ENCODE results near the gene GRM4.

GRM4 gene

GRCh38 chr6:34130862-34131261 is 15.0 kb downstream of the GRM4 start:
- Histone ChIP-seq H3K27ac (ENCODE audit: low read depth, low read length) (no peak overlapping the region), H3K4me2 (ENCODE audit: low read depth, low read length, poor library complexity, severe bottlenecking) (no peak overlapping the region)

GRCh38 chr6:34129753-34130152 is 16.1 kb downstream of the GRM4 start:
- TF ChIP-seq CTCF (IDR thresholded peaks at IDR 0.05; ENCODE audit: insufficient read depth, low read length, poor library complexity, severe bottlenecking): no peak
- TF ChIP-seq EZH2phosphoT487 (conservative IDR thresholded peaks at IDR 0.05; ENCODE audit: low read length): no peak
- Histone ChIP-seq H3K27me3 (ENCODE audit: low read length) (no peaks in the 10 kb centered on the region), H3K9ac (ENCODE audit: low read length) (no peak overlapping the region)

More at GRCh38 chr6:34130862-34131261, 15.0 kb downstream of the GRM4 start:
- no peaks in the 10 kb centered on the region for H3K79me2 ChIP-seq (ENCODE audit: insufficient read depth, low read length)
- no peaks in the 10 kb centered on the region for H3F3A ChIP-seq (ENCODE audit: insufficient read depth)
- no peak overlapping the region for H3K9ac ChIP-seq (ENCODE audit: low read length)
- H3K9me3 ChIP-seq (ENCODE audit: insufficient read depth, low read length): no peaks in the 10 kb centered on the region
- H4K20me1 ChIP-seq (ENCODE audit: low read depth, low read length): no peaks in the 10 kb centered on the region
- no peaks in the 10 kb centered on the region for H3K36me3 ChIP-seq (ENCODE audit: low read length)
- TF ChIP-seq EZH2phosphoT487 (conservative IDR thresholded peaks at IDR 0.05; ENCODE audit: low read length): no peak
- no peak for TF ChIP-seq CTCF (IDR thresholded peaks at IDR 0.05; ENCODE audit: insufficient read depth, low read length, poor library complexity, severe bottlenecking)
- no peaks in the 10 kb centered on the region for H3K9me2 ChIP-seq (replicated peaks; ENCODE audit: insufficient read depth, low read length)
- H3K4me3 ChIP-seq (ENCODE audit: insufficient read depth, low read length, poor library complexity, severe bottlenecking): no peak overlapping the region
- H3K27me3 ChIP-seq (ENCODE audit: low read length): no peaks in the 10 kb centered on the region
- no peak overlapping the region for H2AFZ ChIP-seq (ENCODE audit: low read depth, low read length, severe bottlenecking)

GRCh38 chr6:34128045-34128444 is 17.8 kb downstream of the GRM4 start:
- no peaks in the 10 kb centered on the region for H3K27me3 ChIP-seq (ENCODE audit: low read length)
- no peaks in the 10 kb centered on the region for H3K36me3 ChIP-seq (ENCODE audit: low read length)
- no peak overlapping the region for H3K27ac ChIP-seq (ENCODE audit: low read depth, low read length)
- H2AFZ ChIP-seq (ENCODE audit: low read depth, low read length, severe bottlenecking): no peak overlapping the region
- H3K4me2 ChIP-seq (ENCODE audit: low read depth, low read length, poor library complexity, severe bottlenecking): no peak overlapping the region
- no peak for TF ChIP-seq CTCF (IDR thresholded peaks at IDR 0.05; ENCODE audit: insufficient read depth, low read length, poor library complexity, severe bottlenecking)
- no peak for TF ChIP-seq EZH2phosphoT487 (conservative IDR thresholded peaks at IDR 0.05; ENCODE audit: low read length)
- H3F3A ChIP-seq (ENCODE audit: insufficient read depth): no peaks in the 10 kb centered on the region
- no peak overlapping the region for H3K4me3 ChIP-seq (ENCODE audit: insufficient read depth, low read length, poor library complexity, severe bottlenecking)
- H3K9ac ChIP-seq (ENCODE audit: low read length): no peak overlapping the region
- no peaks in the 10 kb centered on the region for H3K79me2 ChIP-seq (ENCODE audit: insufficient read depth, low read length)
- no peaks in the 10 kb centered on the region for H3K9me2 ChIP-seq (replicated peaks; ENCODE audit: insufficient read depth, low read length)
- no peaks in the 10 kb centered on the region for H3K9me3 ChIP-seq (ENCODE audit: insufficient read depth, low read length)
- no peaks in the 10 kb centered on the region for H4K20me1 ChIP-seq (ENCODE audit: low read depth, low read length)

More at GRCh38 chr6:34129753-34130152, 16.1 kb downstream of the GRM4 start:
- Histone ChIP-seq H4K20me1 (ENCODE audit: low read depth, low read length) (no peaks in the 10 kb centered on the region), H3F3A (ENCODE audit: insufficient read depth) (no peaks in the 10 kb centered on the region), H3K9me2 (replicated peaks; ENCODE audit: insufficient read depth, low read length) (no peaks in the 10 kb centered on the region), H3K36me3 (ENCODE audit: low read length) (no peaks in the 10 kb centered on the region), H2AFZ (ENCODE audit: low read depth, low read length, severe bottlenecking) (no peak overlapping the region), H3K4me3 (ENCODE audit: insufficient read depth, low read length, poor library complexity, severe bottlenecking) (no peak overlapping the region), H3K27ac (ENCODE audit: low read depth, low read length) (no peak overlapping the region), H3K9me3 (ENCODE audit: insufficient read depth, low read length) (no peaks in the 10 kb centered on the region), H3K79me2 (ENCODE audit: insufficient read depth, low read length) (no peaks in the 10 kb centered on the region), H3K4me2 (ENCODE audit: low read depth, low read length, poor library complexity, severe bottlenecking) (no peak overlapping the region)

All from SU-DHL-6 (cell line).